Stimulated activated CD8-positive, alpha-beta memory T cell treated with anti-CD3 and anti-CD28 coated beads, Interleukin-7, amount 100 ng/mL, for 4 hours (primary cell): ENCODE measurements around the gene SMPD1.

Source experiments
- DNase-seq, 2 donors: peaks; one replicate each; pipeline ENCODE4 v3.0.0-alpha.2; 2020; ENCODE audit warnings: low read depth in 2 of 2

SMPD1 gene

DNA sequence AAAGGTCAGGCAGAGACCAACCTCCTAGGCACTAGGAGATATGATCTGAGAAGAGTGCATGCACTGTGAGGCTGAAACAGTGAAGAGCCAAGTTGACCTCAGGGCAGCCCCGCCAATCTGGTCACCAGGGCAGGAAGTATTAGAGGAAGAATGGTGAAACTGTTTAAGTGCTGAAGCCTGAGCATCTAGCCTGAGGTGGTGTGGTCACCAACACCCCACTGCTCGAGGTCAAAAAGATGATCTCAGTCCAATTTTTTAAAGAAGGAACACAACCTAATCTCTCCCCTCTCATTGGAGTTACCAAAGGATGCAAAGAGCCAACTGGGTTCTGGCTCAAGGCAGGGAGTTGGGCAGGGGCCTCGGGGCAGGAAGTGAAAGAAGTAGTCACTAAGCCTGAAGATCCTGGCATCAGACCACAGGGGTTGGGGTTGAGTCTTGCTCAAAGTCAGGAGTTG is 24.6 kb downstream of the SMPD1 start:
- no peak for DNase-seq

DNA sequence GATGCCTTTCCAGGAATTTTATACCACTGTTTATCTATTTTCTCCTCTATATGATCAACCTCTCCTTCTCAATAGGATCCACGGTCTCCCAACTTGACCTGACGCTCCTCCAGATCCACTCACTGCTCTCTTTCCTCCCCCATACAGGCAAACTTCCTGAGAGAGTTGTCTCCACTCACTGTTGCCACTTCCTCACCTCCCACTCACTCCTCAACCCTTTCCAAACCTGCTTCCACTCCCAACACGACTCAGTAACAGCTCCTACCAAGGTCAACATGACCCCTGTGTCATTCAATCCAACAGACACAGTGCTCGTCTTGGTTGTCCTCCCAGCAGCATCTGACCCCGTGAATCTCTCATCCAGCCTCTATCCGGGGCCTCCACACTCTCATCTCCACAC is 25.5 kb downstream of the SMPD1 start:
- no peak for DNase-seq

DNA sequence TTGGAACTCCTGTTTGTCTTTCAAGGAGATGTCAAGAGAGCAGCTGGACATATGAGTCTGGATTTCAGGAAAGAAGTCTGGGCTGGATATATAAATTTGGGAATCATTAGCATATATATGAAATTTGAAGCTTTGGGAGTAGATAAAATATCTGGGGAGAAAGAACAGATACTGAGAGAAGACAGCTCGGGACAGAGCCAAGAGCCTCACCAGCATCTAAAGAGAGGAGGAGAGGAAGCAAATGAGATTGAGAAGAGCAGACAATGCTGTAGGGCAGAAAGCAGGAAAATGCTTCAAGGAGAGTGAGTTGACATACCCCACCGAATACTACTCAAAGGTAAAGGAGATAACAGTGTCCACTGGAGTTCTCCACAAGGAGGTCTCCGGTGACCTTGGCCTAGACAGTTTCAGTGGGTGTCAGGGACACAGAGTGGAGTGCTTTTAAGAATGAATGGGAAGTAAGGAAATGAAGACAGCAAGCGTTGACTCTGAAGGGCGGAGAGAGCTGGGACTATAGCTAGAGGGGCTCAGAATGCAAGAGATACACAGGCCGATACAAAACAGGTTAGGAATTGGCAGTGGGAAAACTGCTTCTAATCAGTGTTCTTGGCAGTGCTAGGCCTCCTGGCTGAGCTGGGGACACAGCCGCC is 27.8 kb downstream of the SMPD1 start:
- DNase-seq = no peak

DNA sequence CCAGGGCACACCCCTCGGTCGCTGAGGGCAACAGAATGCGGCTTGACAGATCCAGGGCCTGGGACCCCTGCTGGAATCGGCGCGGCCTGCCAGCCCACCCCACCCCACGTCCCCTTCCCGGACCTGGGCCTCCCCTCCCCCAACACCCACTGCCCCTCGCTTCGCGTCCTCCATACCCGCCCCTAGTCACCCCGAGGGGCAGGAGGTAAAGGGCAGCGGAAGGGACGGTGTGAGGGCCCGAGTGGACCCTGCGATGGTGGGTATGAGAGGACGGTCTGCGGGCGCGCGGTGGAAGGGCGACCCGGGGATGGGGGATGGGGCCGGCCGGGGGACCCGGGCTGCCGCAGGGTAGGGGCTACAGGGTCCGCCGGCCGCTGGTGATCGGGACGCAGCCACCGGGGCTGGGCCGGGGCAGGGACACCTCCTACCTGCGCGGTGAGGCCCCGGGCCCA is 28.3 kb downstream of the SMPD1 start:
- DNase-seq = no peak

DNA sequence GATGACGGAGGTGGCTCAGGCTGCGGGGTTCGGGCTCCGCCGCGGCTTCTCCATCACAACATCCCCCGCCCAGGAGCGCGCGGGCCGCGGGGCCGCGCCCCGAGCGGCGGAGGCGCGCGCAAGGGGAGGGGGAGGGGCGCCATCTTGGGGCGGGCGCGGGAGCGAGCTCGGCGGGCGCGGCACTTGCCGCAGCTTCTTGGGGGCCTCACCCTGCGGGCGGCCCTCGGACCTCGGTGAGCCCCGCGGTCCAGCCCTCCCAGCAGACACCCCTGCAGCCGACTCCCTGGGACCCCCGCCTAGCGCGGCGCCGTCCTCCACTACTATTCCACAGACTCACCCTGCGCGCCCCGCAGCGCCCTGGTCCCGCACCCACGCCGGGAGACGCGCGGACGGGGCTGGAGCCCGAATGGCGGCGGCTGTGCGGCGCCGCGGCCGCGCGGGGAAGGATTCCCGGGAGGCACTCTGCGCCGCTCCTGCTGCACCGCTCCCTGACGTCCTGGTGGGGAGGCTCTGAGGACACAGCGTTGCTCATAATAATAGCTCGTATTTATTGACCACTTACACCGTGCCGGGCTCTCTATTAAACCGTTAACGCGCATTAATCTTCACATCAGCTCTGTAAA is 28.8 kb downstream of the SMPD1 start, which contains the start of gene APBB1:
APBB1 (minus strand) TSS at position 86 of the 623 bp plus-strand sequence. CDS start 7,747 bp downstream, outside the sequence.
- DNase-seq = peak in 1 of 2 donors; percentile 59

DNA sequence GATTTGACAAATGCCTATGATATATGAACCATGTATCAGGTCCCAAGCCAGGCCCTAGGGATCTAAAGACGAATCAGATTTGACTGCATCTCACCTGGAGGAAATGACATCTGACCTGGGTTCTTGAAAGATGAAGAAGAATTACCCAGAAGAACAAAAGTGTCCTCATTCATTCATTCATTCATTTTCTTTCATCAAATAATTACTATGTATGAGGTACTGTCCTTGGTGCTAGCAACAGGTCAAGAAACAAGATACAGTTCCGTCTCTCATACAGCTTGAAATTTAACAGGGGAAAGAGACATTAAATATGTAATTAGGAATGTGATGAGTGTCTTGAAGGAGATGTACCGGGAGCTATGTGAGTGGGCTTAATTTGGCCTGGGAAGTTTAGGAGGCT is 30.4 kb downstream of the SMPD1 start:
- DNase-seq = no peak

DNA sequence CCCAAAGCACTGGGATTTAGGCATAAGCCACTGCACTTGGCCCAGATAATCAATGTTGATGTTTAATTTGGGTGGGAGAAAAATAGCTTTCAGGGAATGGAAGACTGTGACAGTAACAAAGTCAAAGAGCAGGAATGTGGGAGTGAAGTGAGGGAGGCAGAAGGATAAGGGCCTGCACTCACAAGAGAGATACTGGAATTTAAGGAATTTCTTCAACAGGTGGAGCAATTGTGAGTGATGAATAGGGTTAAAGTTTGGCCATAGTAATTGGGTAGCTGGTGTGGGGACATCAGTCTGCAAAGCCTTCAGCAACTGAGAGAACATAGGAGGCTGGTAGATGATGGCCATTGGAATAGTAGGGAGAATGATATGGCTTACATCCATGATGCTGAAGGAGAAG is 37.2 kb downstream of the SMPD1 start:
- no peak for DNase-seq

DNA sequence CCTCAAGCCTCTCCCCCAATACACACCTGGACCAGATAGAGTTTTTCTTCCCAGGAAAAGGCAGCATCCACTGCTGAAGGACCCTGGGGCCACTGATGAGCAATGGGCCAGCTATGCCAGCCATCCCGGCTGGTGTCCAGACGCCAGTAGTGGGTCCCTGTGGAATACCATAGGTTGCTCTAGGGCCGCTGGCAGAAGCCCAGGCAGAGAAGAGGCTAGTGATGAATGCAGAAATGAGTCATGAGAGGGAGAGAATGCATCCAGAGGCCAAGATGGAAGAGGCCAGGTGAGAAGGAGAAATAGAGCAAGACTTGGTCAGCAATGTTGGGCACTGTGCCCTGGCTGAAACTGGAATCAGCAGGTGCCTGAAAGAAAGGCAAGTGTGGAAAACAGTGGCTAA is 41.6 kb downstream of the SMPD1 start:
- DNase-seq = no peak

DNA sequence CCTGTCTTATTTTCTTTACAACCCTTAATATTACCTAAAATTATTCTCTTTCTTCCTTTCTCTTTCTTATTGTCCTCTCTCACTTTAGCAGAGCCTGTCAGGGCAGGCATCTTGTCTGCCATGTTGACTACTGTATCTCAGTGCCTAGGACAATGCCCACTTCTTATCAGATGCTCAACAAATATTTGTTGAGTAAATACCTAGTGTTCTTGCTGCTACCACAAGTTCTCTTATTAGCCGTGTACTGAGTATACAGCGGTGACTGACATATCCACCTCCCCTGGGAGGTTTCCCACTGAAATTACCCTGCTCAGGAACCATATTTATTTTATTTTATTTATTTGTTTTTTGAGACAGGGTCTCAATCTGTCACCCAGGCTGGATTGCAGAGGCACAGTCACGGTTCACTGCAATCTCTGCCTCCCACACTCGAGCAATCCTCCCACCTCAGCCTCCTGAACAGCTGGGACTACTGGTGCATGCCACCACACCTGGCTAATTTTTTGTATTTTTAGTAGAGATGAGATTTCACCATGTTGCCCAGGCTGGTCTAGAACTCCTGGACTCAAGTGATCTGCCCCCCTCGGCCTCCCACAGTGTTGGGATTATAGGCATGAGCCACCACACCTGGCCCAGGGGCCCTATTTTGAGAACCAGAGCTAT is 43.9 kb downstream of the SMPD1 start:
- DNase-seq = no peak

DNA sequence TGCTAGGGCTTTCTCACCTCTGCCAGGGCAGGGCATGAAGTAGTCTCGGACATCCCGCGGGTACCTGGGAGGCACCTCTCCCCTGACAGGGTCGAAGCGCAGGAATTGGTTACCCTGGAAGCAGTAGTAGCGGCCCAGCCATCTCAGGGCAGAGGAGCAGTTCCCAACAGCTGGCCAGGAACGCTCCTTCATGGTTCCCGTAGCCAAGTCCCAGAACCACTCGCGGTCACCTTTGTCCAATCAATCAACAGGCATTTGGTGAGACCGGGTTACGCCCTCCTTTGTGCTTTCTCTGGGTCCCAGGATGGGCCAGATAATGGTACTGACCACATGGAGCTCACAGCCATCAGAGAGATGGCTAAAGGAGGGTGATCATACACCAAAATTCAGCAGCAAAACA is 47.1 kb downstream of the SMPD1 start:
- no peak for DNase-seq

DNA sequence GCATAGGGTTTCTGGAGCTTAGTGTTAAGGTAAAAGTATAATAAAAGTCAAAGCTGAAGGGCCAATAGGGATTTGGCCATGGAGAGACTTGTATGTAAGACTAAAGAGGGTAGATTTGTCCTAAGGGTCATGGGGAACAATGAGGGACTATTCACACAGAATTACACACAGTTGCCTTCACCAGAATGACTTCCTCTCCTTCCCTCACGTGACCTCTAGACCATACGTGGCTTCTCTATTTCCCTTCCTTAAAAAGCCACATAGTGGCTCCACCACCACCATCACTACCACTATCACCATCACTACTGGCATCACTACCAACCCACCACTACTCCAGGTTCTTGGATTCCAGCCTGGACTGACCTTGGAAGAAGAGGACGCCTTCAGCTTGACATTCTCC is 47.7 kb downstream of the SMPD1 start:
- DNase-seq = no peak

DNA sequence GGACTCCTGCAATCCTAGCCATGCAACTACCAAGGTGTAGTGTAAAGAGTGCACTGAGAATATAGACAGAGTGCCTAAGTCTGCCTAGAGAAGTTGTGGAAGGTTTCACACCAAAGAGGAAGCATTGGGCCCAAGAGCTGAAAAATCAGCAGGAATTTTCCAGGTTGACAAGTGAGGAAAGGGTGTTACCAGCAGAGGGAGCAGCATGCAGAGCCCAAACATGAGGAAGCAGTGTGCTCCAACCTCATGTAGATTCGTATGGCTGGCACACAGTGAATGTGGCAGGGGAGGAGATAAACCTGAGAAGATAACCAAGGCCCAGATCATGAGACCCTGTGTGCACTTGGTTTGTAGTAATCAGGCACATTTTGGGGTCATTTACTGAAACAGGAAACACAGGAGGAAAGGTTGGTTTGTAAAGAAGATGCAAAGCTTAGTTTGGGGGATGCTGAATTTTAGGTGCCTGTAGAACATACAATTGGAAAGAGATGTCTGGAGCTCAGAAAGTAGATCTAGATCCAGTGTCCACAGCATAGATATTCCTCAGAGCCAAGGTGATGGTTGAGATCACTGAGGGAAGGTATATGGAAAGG is 48.8 kb downstream of the SMPD1 start:
- no peak for DNase-seq

DNA sequence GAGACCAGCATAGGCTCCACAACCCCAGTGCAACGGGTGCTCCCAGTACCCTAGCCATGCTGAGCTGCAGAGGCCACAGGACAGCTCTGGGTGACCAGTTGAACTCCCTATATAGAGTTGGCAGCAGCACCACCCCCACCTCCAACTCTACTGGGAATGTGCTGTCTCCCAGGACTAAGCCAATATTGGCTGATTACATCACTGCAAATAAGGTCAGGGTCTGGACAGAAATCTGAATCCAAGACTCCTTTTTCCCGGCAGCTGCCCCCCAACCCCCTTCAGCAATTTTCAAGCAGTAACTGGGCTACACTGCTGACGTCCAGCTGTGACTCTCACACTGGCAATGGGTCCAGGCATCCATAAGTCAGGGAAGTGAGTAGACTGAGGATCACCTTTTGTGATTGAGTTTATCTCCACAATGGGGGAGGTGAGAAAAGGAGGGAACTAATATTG is 50.7 kb downstream of the SMPD1 start, which contains the start of gene HPX:
HPX (minus strand) TSS at position 82 of the 453 bp plus-strand sequence; CDS start at position 58, 24 bp downstream.
- no peak for DNase-seq

DNA sequence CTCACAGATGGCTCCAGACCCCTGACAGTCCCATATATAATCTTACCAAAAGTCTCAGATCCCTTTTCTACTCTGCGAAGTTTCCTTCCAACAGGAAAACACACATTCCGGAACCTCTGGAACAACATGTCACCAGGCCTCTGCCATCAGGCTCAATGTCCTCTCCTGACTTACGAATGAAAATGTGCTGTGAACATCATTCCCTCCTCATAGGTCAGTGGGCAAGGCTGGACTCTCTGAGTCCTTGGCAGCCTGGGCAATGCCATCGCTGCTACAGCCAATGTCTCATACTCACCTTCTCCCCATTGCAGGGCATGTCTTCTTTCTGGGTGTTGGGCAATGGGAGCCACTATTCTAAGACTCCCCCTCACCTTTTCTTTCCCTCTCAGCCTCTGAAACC is 52.2 kb downstream of the SMPD1 start:
- no peak for DNase-seq

DNA sequence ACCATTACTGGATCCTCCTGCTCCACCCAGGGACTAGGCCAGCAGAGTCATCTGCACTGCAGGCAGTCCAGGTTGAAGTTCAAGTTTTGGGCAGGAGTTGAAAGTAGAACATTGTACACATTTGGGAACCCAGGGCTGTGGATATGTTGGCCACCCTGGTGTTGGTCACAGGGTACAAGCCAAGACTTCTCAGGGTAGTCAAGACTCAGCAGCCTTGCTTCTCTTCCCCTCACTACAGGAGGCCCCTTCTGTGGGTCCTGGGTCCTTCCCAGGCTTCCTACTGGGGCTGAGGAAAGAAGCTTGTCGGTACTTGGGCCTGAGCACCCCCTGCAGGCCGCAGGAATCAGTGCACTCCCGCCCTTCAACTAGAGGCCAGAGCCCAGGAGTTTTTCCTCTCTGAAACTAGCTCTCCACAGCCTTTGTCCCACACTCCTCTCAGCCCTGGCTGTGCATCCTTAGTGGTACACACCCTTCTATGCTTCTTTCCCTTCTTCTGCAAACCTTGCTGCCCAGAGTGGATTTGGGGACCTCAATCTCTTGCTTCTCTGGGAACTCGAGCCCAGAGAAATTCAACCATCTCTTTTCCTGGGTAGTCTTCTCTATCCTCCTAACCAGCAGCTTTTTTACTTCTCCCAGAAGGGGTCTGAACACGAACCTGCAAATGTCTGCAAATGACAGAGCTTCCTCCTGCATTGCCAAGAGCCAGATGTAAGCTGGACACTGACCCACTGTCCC is 53.2 kb downstream of the SMPD1 start:
- DNase-seq = peak; percentile 7 to 30
